ENCODE data around the gene SMIM8.

Gene SMIM8

GRCh38 chr6:87391334-87391733 lies 68.9 kb downstream of the SMIM8 start:
- no peak for DNase-seq (ENCODE audit: low read depth)

Measured in activated gamma-delta T cell treated with anti-CD3 and anti-CD28 coated beads, Interleukin-2, amount 50 U/mL, for 16 hours (primary cell).